K562 (cell line): ENCODE results near the gene C10orf71. TPM values are rescaled to one million over a fixed set of nuclear protein-coding genes. Genes with fewer than 3 reads are reported as not detected.

ENCODE experiments used
- ATAC-seq: fragments of 200-7000 bp; cut with Tn5 transposase; 3 replicates; pipeline ENCODE4 v1.9.1; 2020; ENCODE audit warnings: moderate library complexity
- BruUV-seq: library from RNA; stranded (reverse); fragments of 400-500 nt; replicated peaks from 2 replicates; lab custom pipeline; 2021; lab: Mats Ljungman, UMichigan
- CTCF ChIA-PET: fragments of 300-600 bp; formaldehyde crosslinking; extraction: SDS; loops from one replicate; lab custom pipeline; 2021; ENCODE audit warnings: low intra/inter-chr PET ratio; lab: Yijun Ruan, JAX
- POLR2A ChIA-PET: fragments of 300-600, 350-650 bp; sonication (Branson Sonifier 250); formaldehyde crosslinking; extraction: SDS; loops from one replicate; lab custom pipeline; 2021; ENCODE audit warnings: antibody characterized with exemption, inconsistent platforms; lab: Yijun Ruan, JAX
- DNase-seq, 4 experiments: peaks; one replicate each; pipeline versions ENCODE4 v3.0.0 to v3.0.0-alpha.2; 2011 to 2018; ENCODE audit warnings: low spot score in 3 of 4, mixed read lengths in 3 of 4; ENCODE audit errors: extremely low read depth in 1 of 4
- FAIRE-seq: peaks from 2 replicates; lab custom pipeline; 2011; peaks lifted over from hg19 to GRCh38; lab: Jason Lieb, UNC
- H2AFZ ChIP-seq: 2 replicates; pipeline ENCODE4 v1.6.0; 2011; ENCODE audit warnings: low read depth, low read length, control low read depth, inconsistent platforms
- H3K27ac ChIP-seq: fragments of 200-600 bp; 3 replicates; pipeline ENCODE4 v1.8.0; 2011; ENCODE audit warnings: low read depth, mild to moderate bottlenecking, control low read depth, inconsistent platforms, low read length, moderate library complexity, mixed read lengths; ENCODE audit errors: extremely low read depth
- H3K27me3 ChIP-seq, 2 experiments: fragments of 300-600 bp in 1 of 2; 2 replicates in 1 of 2; 3 replicates in 1 of 2; pipeline versions ENCODE4 v1.6.0 to v1.8.0; 2011; ENCODE audit warnings: inconsistent platforms in 2 of 2, low read length in 2 of 2, mild to moderate bottlenecking in 1 of 2, mixed read lengths in 1 of 2, moderate library complexity in 1 of 2; ENCODE audit not compliant: control insufficient read depth in 2 of 2, insufficient read depth in 2 of 2
- H3K36me3 ChIP-seq: fragments of 300-600 bp; 3 replicates; pipeline ENCODE4 v1.8.0; 2011; ENCODE audit warnings: mild to moderate bottlenecking, low read length, inconsistent platforms; ENCODE audit not compliant: control insufficient read depth, insufficient read depth
- H3K4me1 ChIP-seq, 2 experiments: fragments of 200-600 bp in 1 of 2; replicated peaks in 1 of 2; 2 replicates in 1 of 2; 3 replicates in 1 of 2; pipeline versions ENCODE4 v1.5.1 to v1.8.0; 2011; ENCODE audit warnings: inconsistent platforms in 2 of 2, low read length in 2 of 2, mild to moderate bottlenecking in 1 of 2, mixed read lengths in 1 of 2, moderate library complexity in 1 of 2; ENCODE audit not compliant: control insufficient read depth in 2 of 2, insufficient read depth in 2 of 2
- H3K4me2 ChIP-seq: 2 replicates; pipeline ENCODE4 v1.6.1; 2011; ENCODE audit warnings: low read length, control low read depth, inconsistent platforms, mixed read lengths; ENCODE audit not compliant: insufficient read depth
- H3K4me3 ChIP-seq: fragments of 200-600 bp; sonication (generic), shearing (Covaris generic); 2 replicates; pipeline ENCODE4 v1.5.1; 2016; ENCODE audit warnings: control low read depth, inconsistent platforms
- H3K79me2 ChIP-seq: fragments of 200-600 bp; 3 replicates; pipeline ENCODE4 v1.8.0; 2011; ENCODE audit warnings: low read length, inconsistent platforms; ENCODE audit not compliant: control insufficient read depth, insufficient read depth
- H3K9ac ChIP-seq, 2 experiments: 2 replicates each; pipeline versions ENCODE4 v1.6.0 to v1.6.1; 2011; ENCODE audit warnings: low read depth in 2 of 2, low read length in 2 of 2, control low read depth in 1 of 2, inconsistent platforms in 1 of 2, mild to moderate bottlenecking in 1 of 2, mixed read lengths in 1 of 2; ENCODE audit not compliant: insufficient read depth in 1 of 2
- H3K9me1 ChIP-seq: one replicate; pipeline ENCODE4 v1.6.0; 2011; ENCODE audit warnings: inconsistent platforms, mild to moderate bottlenecking, low read length, moderate library complexity; ENCODE audit not compliant: control insufficient read depth, insufficient read depth
- H3K9me3 ChIP-seq: replicated peaks from 2 replicates; pipeline ENCODE4 v1.5.1; 2011; ENCODE audit warnings: low read depth, low read length, inconsistent platforms; ENCODE audit not compliant: control insufficient read depth, insufficient read depth
- H4K20me1 ChIP-seq: replicated peaks from 2 replicates; pipeline ENCODE4 v1.6.1; 2011; ENCODE audit warnings: low read length, inconsistent platforms, mixed read lengths; ENCODE audit not compliant: control insufficient read depth, insufficient read depth
- NFIC ChIP-seq: fragments of 450-650 bp; IDR thresholded peaks from 2 replicates; pipeline ENCODE4 v1.6.1; 2017; ENCODE audit warnings: mild to moderate bottlenecking, inconsistent platforms
- PHTF2 ChIP-seq: fragments of 250-450 bp; sonication (Bioruptor Pico); IDR thresholded peaks from 2 replicates; pipeline ENCODE4 v1.5.0; 2021; ENCODE audit warnings: mild to moderate bottlenecking
- RBM15 ChIP-seq: fragments of 200-400 bp; formaldehyde crosslinking; IDR thresholded peaks from 2 replicates; pipeline ENCODE4 v1.6.1; 2018; ENCODE audit warnings: mild to moderate bottlenecking, low read length, moderate library complexity; ENCODE audit not compliant: insufficient read depth
- RNF2 ChIP-seq: sonication (generic); IDR thresholded peaks from 2 replicates; pipeline ENCODE4 v1.6.1; 2016
- U2AF2 ChIP-seq: fragments of 200-400 bp; formaldehyde crosslinking; optimal IDR thresholded peaks from 2 replicates; pipeline ENCODE3; 2017; ENCODE audit warnings: low read depth, mild to moderate bottlenecking, low read length
- ZNF57 ChIP-seq: fragments of 450-650 bp; formaldehyde crosslinking; IDR thresholded peaks from 2 replicates; pipeline ENCODE4 v1.4.0; 2020; ENCODE audit warnings: mild to moderate bottlenecking, moderate library complexity
- whole genome bisulfite sequencing: fragments of 100-300 bp; shearing (Covaris generic); methylation state at CpG from one replicate; pipeline ENCODE4 v1.1.6; 2016; ENCODE audit warnings: low coverage, mixed read lengths; ENCODE audit not compliant: insufficient coverage; ENCODE audit errors: missing lambda C conversion rate; 5-methylcytosine and 5-hydroxymethylcytosine counted together
- in situ Hi-C: fragments of 300-500 bp; cut with MboI; formaldehyde crosslinking; loops from 4 replicates; pipeline ENCODE4 v1.15.0; 2018; ENCODE audit warnings: inconsistent platforms, mixed read lengths
- intact Hi-C: fragments of 100-400 bp; cut with micrococcal nuclease; formaldehyde crosslinking; loops from 2 replicates; pipeline ENCODE4 v1.14.2; 2022
- polyA plus RNA-seq, 8 experiments: library from polyadenylated mRNA; depleted of rRNA in 4 of 8; stranded (reverse) in 5 of 8; unstranded in 3 of 8; fragments of >200 nt; fragmentation: Nextera tagmentation in 2 of 8; fragmentation: Illumina TruSeq in 1 of 8; extraction: Ambion mirVana in 2 of 8; extraction: Trizol in 1 of 8; gene quantifications; 2 replicates each; pipeline versions ENCODE4 v1.2.1 to v1.2.3, GENCODE V29; 2011 to 2014; ENCODE audit warnings: inconsistent platforms in 1 of 8, missing spikeins in 1 of 8
- total RNA-seq, 7 experiments: library from RNA; depleted of rRNA in 6 of 7; stranded (reverse); fragments of >200 nt in 6 of 7; fragmentation: Illumina TruSeq in 2 of 7; extraction: Trizol in 2 of 7; gene quantifications; 2 replicates each; pipeline versions ENCODE4 v1.2.1 to v1.2.3, GENCODE V29; 2011 to 2021; ENCODE audit warnings: low replicate concordance in 1 of 7
- TF ChIP-seq, protein P1 (sequence below): sonication (generic); formaldehyde crosslinking; IDR thresholded peaks from 2 replicates; pipeline ENCODE4 v1.8.0; 2022; ENCODE audit warnings: missing genetic modification reagents, mild to moderate bottlenecking, moderate library complexity, borderline replicate concordance

C10orf71 gene
- total and polyA plus RNA-seq, 9 of the 15 experiments (the other 6 are each of a cell fraction or from before 2014, with no cell fraction given) = 0.06 to 4.5 (median 1.3) TPM

DNA sequence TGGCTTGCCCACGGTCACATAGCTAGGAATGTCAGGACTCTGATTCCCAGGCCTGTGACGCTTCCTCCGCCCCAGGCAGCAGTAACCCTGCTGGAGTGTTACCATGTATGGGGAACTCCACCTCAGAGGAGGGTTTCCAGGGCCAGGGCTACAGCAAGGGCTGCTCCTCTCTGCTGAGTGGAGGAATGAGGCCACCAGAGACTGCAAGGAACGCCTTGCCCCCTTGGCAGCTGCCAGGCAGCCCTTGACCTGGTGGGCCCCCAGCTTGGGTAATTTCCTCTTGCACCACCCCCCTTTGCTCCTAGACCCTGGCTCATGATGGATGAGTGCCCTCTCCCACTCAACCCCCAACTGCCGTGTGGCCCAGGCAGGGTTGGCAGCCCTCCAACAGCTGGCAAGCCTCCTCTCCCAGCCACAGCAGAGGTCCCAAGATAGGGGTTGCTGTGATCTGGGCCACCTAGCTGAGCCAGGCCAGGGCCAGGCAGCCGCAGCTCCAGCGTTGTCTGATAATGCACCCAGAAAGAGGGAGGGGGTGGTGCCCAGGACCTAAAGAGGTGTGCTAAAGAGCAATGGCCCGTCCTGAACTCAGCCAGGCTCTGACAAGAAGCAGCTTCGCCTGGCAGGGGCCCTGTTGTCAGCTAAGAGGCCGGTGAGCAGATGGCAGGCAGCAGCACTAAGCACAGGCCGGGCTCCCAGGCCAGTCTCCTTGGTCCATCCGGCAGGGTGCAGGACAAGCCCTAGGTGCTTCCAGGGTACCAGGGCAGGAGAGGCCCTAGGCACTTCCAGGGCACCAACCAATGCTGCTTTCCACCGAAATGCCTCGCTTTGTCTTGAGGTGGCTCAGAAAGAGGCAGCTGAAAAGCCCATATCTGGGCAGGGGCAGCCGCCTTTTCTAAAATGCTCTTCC is 61.6 kb downstream of the C10orf71 start:
- CTCF ChIA-PET = interaction anchor here (1.2 kb wide), 1 partner anchor 322 kb away, joined by 3 read pairs; no protein-coding TSS in a partner anchor

DNA sequence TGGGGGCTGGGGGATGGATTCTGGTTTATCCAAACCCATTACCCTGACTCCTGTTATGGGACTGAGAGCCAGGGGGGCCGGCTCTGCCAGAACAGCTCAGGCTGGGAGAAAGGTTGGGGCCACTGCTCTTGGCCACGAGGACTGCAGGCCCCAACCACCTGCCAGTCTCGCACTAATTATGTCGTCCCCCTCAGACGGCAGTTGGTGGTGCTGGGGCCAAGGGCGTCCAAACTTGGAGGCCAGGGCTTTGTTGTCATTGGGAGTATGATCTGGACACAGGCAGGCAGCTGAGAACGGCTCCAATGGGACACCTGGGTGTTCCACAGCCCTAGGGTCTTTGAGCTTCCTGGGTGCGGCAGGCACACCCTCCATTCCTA is 62.2 kb downstream of the C10orf71 start:
- Histone ChIP-seq H3K4me3 (no peak overlapping the region), H3K36me3 (no peaks in the 10 kb centered on the region), H3K27ac (no peak overlapping the region), H2AFZ (no peak overlapping the region), H3K9me3 (no peaks in the 10 kb centered on the region), H3K9ac (no peak overlapping the region), H3K4me1 (peaks cover 0 to 7% of the 10 kb centered on the region in 2 experiments; a peak in 2 of 5 replicates), H3K4me2 (no peak overlapping the region), H3K27me3 (peaks cover 40 to 56% of the 10 kb centered on the region in 2 experiments), H4K20me1 (0 out of 2 replicates have a peak, but pooled peaks cover 3% of the 10 kb centered on the region), H3K79me2 (no peaks in the 10 kb centered on the region), H3K9me1 (peaks cover 3% of the 10 kb centered on the region)
- intact Hi-C loops = no loop called here
- in situ Hi-C loops = no loop called here
- 12% methylated on average over 8 of the region's 8 CpGs for WGBS
- no peak for FAIRE-seq
- no TSS peak for BruUV-seq
- ChIA-PET CTCF (no interaction called here), POLR2A (interaction anchor here (1.3 kb wide), 1 partner anchor 10 kb away, joined by 3 read pairs; no protein-coding TSS in a partner anchor)
- ATAC-seq = no peak
- DNase-seq = no peak
- no peak for TF ChIP-seq U2AF2
- TF ChIP-seq ZNF57 (CRISPR knock-in tag) = no peak
- no peak for TF ChIP-seq RBM15
- TF ChIP-seq, protein P1, sequence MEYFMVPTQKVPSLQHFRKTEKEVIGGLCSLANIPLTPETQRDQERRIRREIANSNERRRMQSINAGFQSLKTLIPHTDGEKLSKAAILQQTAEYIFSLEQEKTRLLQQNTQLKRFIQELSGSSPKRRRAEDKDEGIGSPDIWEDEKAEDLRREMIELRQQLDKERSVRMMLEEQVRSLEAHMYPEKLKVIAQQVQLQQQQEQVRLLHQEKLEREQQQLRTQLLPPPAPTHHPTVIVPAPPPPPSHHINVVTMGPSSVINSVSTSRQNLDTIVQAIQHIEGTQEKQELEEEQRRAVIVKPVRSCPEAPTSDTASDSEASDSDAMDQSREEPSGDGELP = no peak
- no peak for TF ChIP-seq PHTF2

More for the DNA sequence above, 61.6 kb downstream of the C10orf71 start:
- Histone ChIP-seq H3K9ac (peak overlapping the region in 1 of 2 experiments; percentile 2; a peak in 1 of 4 replicates), H3K36me3 (no peaks in the 10 kb centered on the region), H3K27ac (no peak overlapping the region), H2AFZ (peak overlapping the region; percentile 12; the same call in 1 of the 2 replicates), H4K20me1 (0 out of 2 replicates have a peak, but pooled peaks cover 3% of the 10 kb centered on the region), H3K4me3 (no peak overlapping the region), H3K79me2 (no peaks in the 10 kb centered on the region), H3K27me3 (peaks cover 39 to 51% of the 10 kb centered on the region in 2 experiments), H3K9me1 (peaks cover 3% of the 10 kb centered on the region), H3K9me3 (no peaks in the 10 kb centered on the region), H3K4me2 (no peak overlapping the region), H3K4me1 (peaks cover 0 to 5% of the 10 kb centered on the region in 2 experiments; a peak in 1 of 5 replicates)
- TF ChIP-seq NFIC (peak; percentile 35; the same call in 1 of the 2 replicates), RNF2 (no peak)
- no peak for DNase-seq
- ATAC-seq = peak; percentile 9; the same call in 1 of the 3 replicates
- POLR2A ChIA-PET = interaction anchor here (0.6 to 1.0 kb wide), 2 partner anchors 62 to 256 kb away, joined by 3 to 4 read pairs; no protein-coding TSS in a partner anchor
- intact Hi-C loops = no loop called here
- WGBS = 13% methylated on average over 15 of the region's 15 CpGs
- no peak for FAIRE-seq
- no TSS peak for BruUV-seq
- in situ Hi-C loops = no loop called here
